Activated CD4-positive, alpha-beta T cell treated with anti-CD3 and anti-CD28 coated beads for 36 hours (primary cell): ENCODE measurements around the gene KNCN. TPM values are rescaled to one million over a fixed set of nuclear protein-coding genes. Genes with fewer than 3 reads are reported as not detected.

Source experiments
- ATAC-seq: fragments of 200-7000 bp; cut with Tn5 transposase; one replicate; pipeline ENCODE4 v1.10.0; 2021; ENCODE audit warnings: mild to moderate bottlenecking, moderate library complexity
- CTCF ChIA-PET: fragments of 350-600 bp; sonication (Branson Sonifier 250); formaldehyde crosslinking; loops from one replicate; lab custom pipeline; 2021; ENCODE audit warnings: antibody characterized with exemption; lab: Charles Lee
- POLR2A ChIA-PET: fragments of 350-600 bp; sonication (Branson Sonifier 250); formaldehyde crosslinking; loops from one replicate; lab custom pipeline; 2021; ENCODE audit warnings: antibody characterized with exemption, inconsistent platforms; lab: Charles Lee
- DNase-seq: peaks from one replicate; pipeline ENCODE4 v3.0.0-alpha.2; 2020
- H3K27ac Mint-ChIP-seq: one replicate; pipeline ENCODE4 v1.8.0; 2021; ENCODE audit warnings: mixed read lengths
- H3K27me3 Mint-ChIP-seq: one replicate; pipeline ENCODE4 v1.8.0; 2021; ENCODE audit warnings: mixed read lengths
- H3K36me3 Mint-ChIP-seq: one replicate; pipeline ENCODE4 v1.8.0; 2021; ENCODE audit warnings: low read depth, mixed read lengths
- H3K4me1 Mint-ChIP-seq: one replicate; pipeline ENCODE4 v1.8.0; 2021; ENCODE audit warnings: mixed read lengths
- H3K4me3 Mint-ChIP-seq: one replicate; pipeline ENCODE4 v1.8.0; 2021; ENCODE audit warnings: mild to moderate bottlenecking, moderate library complexity, mixed read lengths
- H3K9me3 Mint-ChIP-seq: one replicate; pipeline ENCODE4 v1.8.0; 2021; ENCODE audit warnings: low read depth, mixed read lengths
- intact Hi-C, 2 experiments: fragments of 100-400 bp; cut with DNase I in 1 of 2; cut with micrococcal nuclease in 1 of 2; formaldehyde crosslinking; loops; one replicate each; pipeline versions ENCODE4 v1.14.2 to v1.15.1; 2022 to 2024; cut with DNase I, micrococcal nuclease
- total RNA-seq, 2 experiments: library from RNA; stranded (reverse); gene quantifications; one replicate each; pipeline ENCODE4 v1.2.3, GENCODE V29; 2021

Gene KNCN
- not detected for total RNA-seq

GRCh38 chr1:46551597-46552095 lies at the start of gene KNCN:
KNCN (minus strand) TSS chr1:46551647; CDS start chr1:46551215, 432 bp downstream.
- Mint-ChIP-seq H3K4me1 (peaks cover 9% of the 10 kb centered on the region), H3K4me3 (no peak within 1 kb of the TSS), H3K9me3 (no peaks in the 10 kb centered on the region), H3K27ac (no peak within 1 kb of the TSS), H3K36me3 (no peaks in the 10 kb centered on the region), H3K27me3 (peaks cover 2% of the 10 kb centered on the region)
- ChIA-PET CTCF (interaction anchor here (1.0 to 1.5 kb wide), 2 partner anchors 13 to 75 kb away, joined by 3 to 4 read pairs; no protein-coding TSS in a partner anchor), POLR2A (interaction anchor here (0.6 kb wide), 1 partner anchor 249 kb away, joined by 4 read pairs; no protein-coding TSS in a partner anchor)
- no peak for ATAC-seq
- DNase-seq: no peak
- intact Hi-C loops: no loop called here

- ChIA-PET CTCF (interaction anchor here (0.6 to 1.1 kb wide), 2 partner anchors 9 to 157 kb away, joined by 3 to 5 read pairs; no protein-coding TSS in a partner anchor), POLR2A (no interaction called here)
- H3K36me3 Mint-ChIP-seq: peaks cover 7% of the 10 kb centered on the region
- no peak overlapping the region for H3K4me3 Mint-ChIP-seq
- H3K27me3 Mint-ChIP-seq: no peaks in the 10 kb centered on the region
- intact Hi-C loops: no loop called here
- DNase-seq: no peak
- no peak for ATAC-seq
- H3K4me1 Mint-ChIP-seq: peaks cover 56% of the 10 kb centered on the region
- no peak overlapping the region for H3K27ac Mint-ChIP-seq
- H3K9me3 Mint-ChIP-seq: no peaks in the 10 kb centered on the region
Observed at GRCh38 chr1:46599059-46599970, 47.9 kb upstream of the KNCN start.

GRCh38 chr1:46596846-46597245 lies 45.4 kb upstream of the KNCN start:
- Mint-ChIP-seq H3K36me3 (peaks cover 22% of the 10 kb centered on the region), H3K27me3 (no peaks in the 10 kb centered on the region), H3K4me3 (no peak overlapping the region), H3K4me1 (peaks cover 41% of the 10 kb centered on the region), H3K9me3 (no peaks in the 10 kb centered on the region), H3K27ac (no peak overlapping the region)
- no peak for DNase-seq
- ChIA-PET POLR2A (no interaction called here), CTCF (interaction anchor here (0.6 to 0.9 kb wide), 2 partner anchors 15 to 71 kb away, joined by 3 to 4 read pairs; no protein-coding TSS in a partner anchor)
- ATAC-seq: no peak
- intact Hi-C loops: no loop called here

- intact Hi-C loops: no loop called here
- H3K4me1 Mint-ChIP-seq: peaks cover 33% of the 10 kb centered on the region
- no peaks in the 10 kb centered on the region for H3K27me3 Mint-ChIP-seq
- no peak overlapping the region for H3K27ac Mint-ChIP-seq
- CTCF ChIA-PET: interaction anchor here (0.6 to 1.0 kb wide), 3 partner anchors 15 to 64 kb away, joined by 3 to 4 read pairs (median 3); no protein-coding TSS in a partner anchor
- DNase-seq (no peak), ATAC-seq (no peak)
- H3K9me3 Mint-ChIP-seq: no peaks in the 10 kb centered on the region
- peaks cover 27% of the 10 kb centered on the region for H3K36me3 Mint-ChIP-seq
- POLR2A ChIA-PET: no interaction called here
- H3K4me3 Mint-ChIP-seq: no peak overlapping the region
Observed at GRCh38 chr1:46596036-46596435, 44.6 kb upstream of the KNCN start.

GRCh38 chr1:46595127-46595526 lies 43.7 kb upstream of the KNCN start:
- Mint-ChIP-seq H3K27me3 (no peaks in the 10 kb centered on the region), H3K27ac (no peak overlapping the region), H3K4me3 (no peak overlapping the region), H3K36me3 (peaks cover 32% of the 10 kb centered on the region), H3K4me1 (peaks cover 30% of the 10 kb centered on the region), H3K9me3 (no peaks in the 10 kb centered on the region)
- no peak for DNase-seq
- ATAC-seq: no peak
- POLR2A ChIA-PET: no interaction called here
- CTCF ChIA-PET: no interaction called here
- intact Hi-C loops: no loop called here

- ChIA-PET CTCF (interaction anchor here (0.6 to 0.8 kb wide), 2 partner anchors 54 to 81 kb away, joined by 3 to 4 read pairs; no protein-coding TSS in a partner anchor), POLR2A (interaction anchor here (0.6 kb wide), 1 partner anchor 26 kb away, joined by 4 read pairs; no protein-coding TSS in a partner anchor)
- H3K27me3 Mint-ChIP-seq: no peaks in the 10 kb centered on the region
- intact Hi-C loops: no loop called here
- no peak overlapping the region for H3K27ac Mint-ChIP-seq
- H3K36me3 Mint-ChIP-seq: peaks cover 43% of the 10 kb centered on the region
- H3K4me1 Mint-ChIP-seq: peaks cover 19% of the 10 kb centered on the region
- H3K4me3 Mint-ChIP-seq: no peak overlapping the region
- H3K9me3 Mint-ChIP-seq: no peaks in the 10 kb centered on the region
- ATAC-seq (no peak), DNase-seq (no peak)
Observed at GRCh38 chr1:46594063-46594462, 42.6 kb upstream of the KNCN start.

GRCh38 chr1:46592823-46593222 lies 41.4 kb upstream of the KNCN start:
- DNase-seq: no peak
- CTCF ChIA-PET: no interaction called here
- peaks cover 44% of the 10 kb centered on the region for H3K36me3 Mint-ChIP-seq
- no peak overlapping the region for H3K4me3 Mint-ChIP-seq
- POLR2A ChIA-PET: no interaction called here
- peaks cover 16% of the 10 kb centered on the region for H3K4me1 Mint-ChIP-seq
- ATAC-seq: no peak
- intact Hi-C loops: no loop called here
- no peak overlapping the region for H3K27ac Mint-ChIP-seq
- H3K27me3 Mint-ChIP-seq: no peaks in the 10 kb centered on the region
- H3K9me3 Mint-ChIP-seq: no peaks in the 10 kb centered on the region

- H3K9me3 Mint-ChIP-seq: no peaks in the 10 kb centered on the region
- intact Hi-C loops: no loop called here
- no peak overlapping the region for H3K27ac Mint-ChIP-seq
- DNase-seq (no peak), ATAC-seq (no peak)
- ChIA-PET POLR2A (no interaction called here), CTCF (interaction anchor here (0.8 kb wide), 1 partner anchor 89 kb away, joined by 3 read pairs; no protein-coding TSS in a partner anchor)
- H3K4me1 Mint-ChIP-seq: no peaks in the 10 kb centered on the region
- H3K27me3 Mint-ChIP-seq: no peaks in the 10 kb centered on the region
- no peak overlapping the region for H3K4me3 Mint-ChIP-seq
- H3K36me3 Mint-ChIP-seq: peaks cover 46% of the 10 kb centered on the region
Observed at GRCh38 chr1:46589529-46589928, 38.1 kb upstream of the KNCN start.

GRCh38 chr1:46587069-46587468 lies 35.6 kb upstream of the KNCN start:
- intact Hi-C loops: no loop called here
- H3K36me3 Mint-ChIP-seq: peaks cover 44% of the 10 kb centered on the region
- no peak overlapping the region for H3K27ac Mint-ChIP-seq
- ChIA-PET POLR2A (no interaction called here), CTCF (no interaction called here)
- ATAC-seq (no peak), DNase-seq (no peak)
- H3K4me3 Mint-ChIP-seq: no peak overlapping the region
- no peaks in the 10 kb centered on the region for H3K9me3 Mint-ChIP-seq
- no peaks in the 10 kb centered on the region for H3K27me3 Mint-ChIP-seq
- peaks cover 5% of the 10 kb centered on the region for H3K4me1 Mint-ChIP-seq

GRCh38 chr1:46585312-46585938 lies 34.0 kb upstream of the KNCN start:
- H3K27me3 Mint-ChIP-seq: no peaks in the 10 kb centered on the region
- H3K4me3 Mint-ChIP-seq: no peak overlapping the region
- H3K36me3 Mint-ChIP-seq: peaks cover 43% of the 10 kb centered on the region
- POLR2A ChIA-PET: no interaction called here
- H3K9me3 Mint-ChIP-seq: no peaks in the 10 kb centered on the region
- ATAC-seq (no peak), DNase-seq (no peak)
- H3K27ac Mint-ChIP-seq: no peak overlapping the region
- peaks cover 21% of the 10 kb centered on the region for H3K4me1 Mint-ChIP-seq
- CTCF ChIA-PET: no interaction called here
- intact Hi-C loops: no loop called here

- POLR2A ChIA-PET: no interaction called here
Observed at GRCh38 chr1:46583494-46583893, 32.0 kb upstream of the KNCN start.

More at GRCh38 chr1:46583494-46583893, 32.0 kb upstream of the KNCN start:
- peaks cover 21% of the 10 kb centered on the region for H3K4me1 Mint-ChIP-seq
- no peaks in the 10 kb centered on the region for H3K9me3 Mint-ChIP-seq
- H3K27me3 Mint-ChIP-seq: no peaks in the 10 kb centered on the region
- H3K4me3 Mint-ChIP-seq: no peak overlapping the region
- no peak for DNase-seq
- no peak overlapping the region for H3K27ac Mint-ChIP-seq
- no peak for ATAC-seq
- intact Hi-C loops: no loop called here
- CTCF ChIA-PET: no interaction called here
- peaks cover 38% of the 10 kb centered on the region for H3K36me3 Mint-ChIP-seq
